Head of caudate nucleus (tissue), 42 donors: Measurements from ENCODE around the gene DRD1.
A peak's percentile ranks its signal among the peaks of the same experiment; 100 is the strongest.
"Not testable (repeated sequence)": the region's sequence is repeated elsewhere in the genome, so short reads cannot be mapped to it uniquely, and the experiment has no call there.

Source experiments
- DNase-seq, 42 donors: peaks; one replicate each; pipeline versions ENCODE4 v3.0.0 to v3.0.0-alpha.2; 2020 to 2021; ENCODE audit warnings: mixed read lengths in 7 of 42
- intact Hi-C: fragments of 100-400 bp; cut with DNase I; formaldehyde crosslinking; loops from one replicate; pipeline ENCODE4 v1.15.0; 2022

The DRD1 gene

GRCh38 chr5:175470781-175471180 is 26.8 kb upstream of the DRD1 start:
- intact Hi-C loops = no loop called here

GRCh38 chr5:175469916-175470315 is 25.9 kb upstream of the DRD1 start:
- intact Hi-C loops = no loop called here
- no peak for DNase-seq

More at GRCh38 chr5:175470781-175471180, 26.8 kb upstream of the DRD1 start:
- peak in 2 of 42 donors; percentile 18 to 40 for DNase-seq

GRCh38 chr5:175468892-175469291 is 24.9 kb upstream of the DRD1 start:
- intact Hi-C loops = no loop called here
- no peak for DNase-seq

DNA sequence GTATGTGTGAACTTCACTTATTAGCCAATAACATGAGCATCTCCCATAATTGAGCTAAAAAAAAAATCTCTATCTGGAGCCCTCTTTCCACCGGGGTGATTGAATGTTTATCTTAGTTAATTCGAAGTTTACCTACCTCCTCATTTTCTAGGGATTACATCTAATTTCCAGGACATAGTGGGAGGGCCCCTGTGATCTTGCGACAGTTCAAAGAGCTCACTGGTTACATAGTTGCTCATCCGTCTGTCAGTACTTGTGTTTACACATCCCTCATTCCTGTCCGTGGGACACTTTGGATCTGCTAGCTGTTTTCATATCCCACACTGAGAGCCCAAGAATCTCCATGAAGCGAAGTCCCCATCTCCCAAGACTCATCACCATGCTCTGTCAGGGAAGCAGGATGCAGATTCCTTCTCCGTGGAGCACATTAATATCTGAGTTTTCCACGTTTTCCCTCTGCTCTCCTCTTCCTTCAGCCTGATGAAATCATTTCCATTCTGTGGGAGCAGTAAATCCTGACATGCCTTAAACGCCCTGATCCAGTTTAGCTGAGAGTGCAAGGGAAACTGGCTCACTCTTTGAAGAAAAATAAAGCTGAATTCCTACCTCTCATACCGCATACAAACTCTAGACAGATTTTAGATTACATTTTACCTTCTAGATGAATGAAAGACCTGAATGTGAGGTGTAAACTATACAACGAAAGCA is 24.2 kb upstream of the DRD1 start:
- DNase-seq = peak in 7 of 42 donors; percentile 21 to 51 (median 28)
- intact Hi-C loops = no loop called here

DNA sequence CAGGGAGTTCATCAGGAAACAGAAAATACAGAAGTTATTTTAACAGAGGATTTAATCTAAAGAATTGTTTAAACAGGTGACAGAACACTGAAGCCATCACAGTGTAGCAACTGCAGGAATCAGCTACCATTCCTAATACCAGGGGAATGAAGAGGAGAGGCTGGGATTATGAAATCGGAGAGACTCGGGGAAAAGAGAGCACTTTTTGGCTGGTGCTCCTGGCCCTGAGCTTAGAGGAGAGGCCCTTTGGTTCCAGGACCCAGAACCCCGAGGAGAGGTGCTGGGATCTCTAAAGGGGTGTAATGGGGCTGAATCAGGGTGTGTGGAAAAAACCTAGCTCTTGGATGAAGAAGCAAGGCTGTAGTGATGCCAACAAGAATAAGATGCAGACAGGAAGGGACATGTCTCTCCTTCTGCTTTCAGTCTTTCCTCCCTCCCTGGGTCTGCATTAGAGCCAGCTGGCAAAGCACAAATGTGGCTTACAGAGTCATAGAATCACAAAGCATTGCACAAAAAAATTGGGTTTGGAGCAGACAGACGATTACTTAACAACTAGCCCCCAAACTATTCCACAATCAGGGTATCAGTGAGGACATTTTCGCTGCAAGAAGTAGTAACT is 22.8 kb upstream of the DRD1 start:
- peak in 3 of 42 donors; percentile 21 to 62 (median 31) for DNase-seq
- intact Hi-C loops = no loop called here

DNA sequence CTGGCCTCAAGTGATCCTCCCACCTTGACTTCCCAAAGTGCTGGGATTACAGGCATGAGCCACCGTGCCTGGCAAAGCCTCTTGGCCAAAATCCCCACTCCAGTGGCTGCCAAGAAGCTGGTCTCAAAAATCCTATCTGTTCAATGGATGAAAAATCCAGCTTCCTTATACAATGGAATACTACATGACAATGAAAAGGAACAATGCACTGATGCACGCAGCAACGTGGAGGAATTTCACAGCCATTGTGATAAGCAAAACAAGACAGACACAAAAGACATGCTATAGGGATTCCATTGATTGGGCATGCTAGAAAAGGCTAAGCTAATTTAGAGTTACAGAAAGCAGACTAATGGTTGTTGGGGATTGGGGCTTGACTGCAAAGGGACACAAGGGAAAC is 21.3 kb upstream of the DRD1 start:
- no peak for DNase-seq
- intact Hi-C loops = no loop called here

DNA sequence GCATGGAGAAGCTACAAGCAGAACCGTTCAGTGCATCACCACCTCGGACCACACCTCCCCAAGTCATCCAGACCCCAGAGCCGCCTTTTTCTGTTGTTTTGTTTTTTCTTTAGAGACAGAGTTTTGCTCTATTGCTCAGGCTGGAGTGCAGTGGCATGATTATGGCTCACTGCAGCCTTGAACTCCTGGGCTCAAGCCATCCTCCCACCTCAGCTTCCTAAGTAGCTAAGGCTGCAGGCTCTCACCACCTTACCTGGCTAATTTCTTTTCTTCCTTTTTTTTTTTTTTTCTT is 20.9 kb upstream of the DRD1 start:
- no peak for DNase-seq
- intact Hi-C loops = no loop called here

GRCh38 chr5:175464074-175464941 is 20.3 kb upstream of the DRD1 start:
- intact Hi-C loops = no loop called here
- peak in 39 of 42 donors; percentile 18 to 89 (median 66) for DNase-seq

GRCh38 chr5:175463641-175464040 is 19.7 kb upstream of the DRD1 start:
- intact Hi-C loops = no loop called here
- no peak for DNase-seq

DNA sequence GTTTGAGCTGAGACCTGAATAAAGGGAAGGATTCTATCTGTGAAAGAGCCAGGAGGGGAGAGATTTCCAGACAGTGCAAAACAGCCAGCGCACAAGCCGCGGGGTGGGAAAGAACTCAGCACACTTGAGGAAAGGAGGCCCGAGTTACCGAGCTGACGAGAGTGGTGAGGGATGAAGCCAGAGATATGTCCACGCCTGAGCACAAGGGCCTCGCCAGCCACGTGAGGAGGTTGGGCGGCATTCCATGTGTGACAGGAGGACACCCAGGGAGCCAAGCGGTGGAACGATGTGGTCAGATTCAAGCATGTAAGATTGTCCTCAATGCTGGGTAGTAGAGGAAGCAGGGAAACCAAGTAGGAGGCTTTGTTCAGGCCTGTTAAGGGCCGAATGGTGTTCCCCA is 17.4 kb upstream of the DRD1 start:
- DNase-seq = no peak
- intact Hi-C loops = no loop called here

GRCh38 chr5:175460552-175460951 is 16.6 kb upstream of the DRD1 start:
- no peak for DNase-seq
- intact Hi-C loops = no loop called here

DNA sequence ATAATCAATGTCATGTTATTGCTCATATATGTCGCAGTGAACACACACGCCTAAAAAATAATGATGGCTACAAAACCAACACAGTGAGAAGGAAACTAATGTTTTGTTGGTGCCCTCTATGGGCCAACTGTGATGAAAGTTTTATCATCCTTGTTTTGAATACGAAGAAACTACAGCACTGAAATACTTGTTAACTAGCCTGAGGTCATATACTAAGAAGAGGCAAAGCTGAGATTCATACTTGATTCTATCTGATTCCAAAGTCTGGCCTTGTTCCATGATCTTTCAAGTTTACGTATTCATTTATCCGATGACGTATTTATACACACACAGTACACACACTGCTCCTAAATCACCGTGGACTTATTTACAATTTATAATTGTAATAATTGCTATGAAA is 16.1 kb upstream of the DRD1 start:
- DNase-seq = peak in 1 of 42 donors; percentile 57
- intact Hi-C loops = no loop called here

GRCh38 chr5:175457466-175457865 is 13.5 kb upstream of the DRD1 start:
- intact Hi-C loops = no loop called here
- peak in 2 of 42 donors; percentile 31 to 52 for DNase-seq

DNA sequence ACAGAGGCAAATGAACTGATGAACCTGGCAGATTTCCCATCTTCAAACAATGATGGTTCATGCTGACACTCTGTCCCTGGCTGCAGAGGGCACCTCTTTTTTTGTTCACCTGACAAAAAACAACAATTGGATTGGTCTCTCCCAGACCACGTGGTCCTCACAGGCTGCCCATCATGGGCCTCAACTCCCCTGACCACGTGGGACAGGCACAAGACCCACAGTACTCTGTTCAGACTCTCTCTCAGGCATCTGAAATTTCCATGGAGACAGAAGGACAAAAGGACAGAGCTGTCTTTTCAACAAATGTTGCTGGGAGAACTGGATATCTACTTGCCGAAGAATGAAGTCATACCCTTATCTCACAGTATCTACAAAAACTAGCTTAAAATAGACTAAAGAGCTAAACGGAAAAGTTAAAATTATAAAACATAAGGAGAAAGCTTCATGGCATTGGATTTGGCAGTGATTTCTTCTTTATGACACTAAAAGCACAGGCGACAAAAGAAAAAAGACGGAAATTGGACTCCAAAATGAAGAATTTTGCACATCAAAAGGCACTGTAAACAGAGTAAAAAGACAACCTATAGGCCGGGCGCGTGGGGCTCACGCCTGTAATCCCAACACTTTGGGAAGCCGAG is 12.2 kb upstream of the DRD1 start:
- no peak for DNase-seq
- intact Hi-C loops = no loop called here

DNA sequence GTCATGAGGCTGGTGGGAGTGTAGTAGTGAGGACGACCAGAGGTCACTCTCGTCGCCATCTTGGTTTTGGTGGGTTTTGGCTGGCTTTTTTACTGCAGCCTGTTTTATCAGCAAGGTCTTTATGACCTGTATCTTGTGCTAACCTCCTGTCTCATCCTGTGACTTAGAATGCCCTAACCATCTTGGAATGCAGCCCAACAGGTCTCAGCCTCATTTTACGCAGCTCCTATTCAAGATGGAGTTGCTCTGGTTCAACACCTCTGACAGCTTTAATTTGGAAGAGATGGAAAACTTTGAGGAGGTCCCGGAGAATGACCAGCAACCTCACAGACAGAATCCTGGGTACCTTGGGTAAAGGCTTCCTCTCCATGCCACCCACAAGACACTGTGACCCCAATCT is 10.4 kb upstream of the DRD1 start:
- DNase-seq, intact Hi-C loops: not testable (repeated sequence)

- DNase-seq = no peak
- intact Hi-C loops = no loop called here
These were observed 8.2 kb upstream of the DRD1 start for GRCh38 chr5:175452166-175452565.

DNA sequence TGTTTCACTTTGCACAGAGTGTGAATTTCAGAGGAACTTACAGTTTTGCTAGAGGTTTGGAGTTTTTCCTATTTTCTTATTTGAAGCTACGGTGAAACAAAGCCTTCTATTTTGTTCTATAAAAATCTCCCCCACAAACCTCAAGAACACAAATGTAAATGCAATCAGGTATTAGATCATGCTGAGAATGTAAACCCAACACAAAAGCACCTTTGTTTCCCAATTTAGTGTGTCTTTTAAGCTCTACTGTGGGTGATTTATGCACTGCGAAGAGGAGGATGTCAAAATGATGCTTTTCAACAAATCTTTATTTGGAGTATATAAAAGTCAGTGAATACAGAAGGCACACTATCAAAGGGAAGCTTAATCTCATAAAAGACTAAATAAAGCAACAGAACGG is 4.3 kb upstream of the DRD1 start:
- DNase-seq = no peak
- intact Hi-C loops = no loop called here

DNA sequence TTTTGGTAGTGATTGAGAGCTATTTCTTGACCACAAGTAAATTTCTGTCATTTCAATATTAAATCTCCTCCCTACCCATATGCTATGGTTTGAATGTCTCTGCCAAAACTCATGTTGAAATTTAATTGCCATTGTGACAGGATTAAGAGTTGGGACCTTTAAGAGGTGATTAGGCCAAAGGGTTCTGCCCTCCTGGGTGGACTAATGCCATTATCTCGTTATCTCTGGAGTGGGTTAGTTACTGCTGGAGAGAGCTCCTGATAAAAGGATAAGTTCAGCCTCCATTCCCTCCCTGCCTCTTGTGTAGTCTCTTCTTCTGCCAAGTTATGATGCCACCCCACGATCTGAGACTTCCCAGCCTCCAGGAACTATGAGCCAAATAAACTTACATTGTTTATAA is 3.6 kb upstream of the DRD1 start:
- intact Hi-C loops = no loop called here
- no peak for DNase-seq

- DNase-seq = peak in 1 of 42 donors; percentile 26
- intact Hi-C loops = not testable (repeated sequence)
These were observed 2.4 kb upstream of the DRD1 start for GRCh38 chr5:175446378-175446777.
